Panc1 (cell line): ENCODE data around the gene TERF2IP.

Experiments used
- CTCF ChIP-seq: fragments of 450-650 bp; IDR thresholded peaks from 2 replicates; pipeline ENCODE4 v1.5.1; 2017; ENCODE audit warnings: mild to moderate bottlenecking
- POLR2AphosphoS5 ChIP-seq: IDR thresholded peaks from 2 replicates; pipeline ENCODE4 v1.6.1; 2012; ENCODE audit warnings: mild to moderate bottlenecking, low read depth, low read length, moderate library complexity
- SIN3A ChIP-seq: IDR thresholded peaks from 2 replicates; pipeline ENCODE4 v1.6.1; 2012; ENCODE audit warnings: low read depth, mild to moderate bottlenecking, low read length, moderate library complexity, borderline replicate concordance; ENCODE audit not compliant: insufficient read depth
- TF ChIP-seq, protein P1 (sequence below), 2 experiments: IDR thresholded peaks; 2 replicates each; pipeline ENCODE4 v1.6.1; 2011 to 2012; ENCODE audit warnings: low read depth in 2 of 2, control low read depth in 1 of 2, low read length in 1 of 2, mild to moderate bottlenecking in 1 of 2, moderate library complexity in 1 of 2; ENCODE audit not compliant: insufficient read depth in 1 of 2

GRCh38 chr16:75629132-75629531, 18.4 kb upstream of the TERF2IP start:
- TF ChIP-seq CTCF (no peak), POLR2AphosphoS5 (no peak), SIN3A (no peak)
- TF ChIP-seq, protein P1, sequence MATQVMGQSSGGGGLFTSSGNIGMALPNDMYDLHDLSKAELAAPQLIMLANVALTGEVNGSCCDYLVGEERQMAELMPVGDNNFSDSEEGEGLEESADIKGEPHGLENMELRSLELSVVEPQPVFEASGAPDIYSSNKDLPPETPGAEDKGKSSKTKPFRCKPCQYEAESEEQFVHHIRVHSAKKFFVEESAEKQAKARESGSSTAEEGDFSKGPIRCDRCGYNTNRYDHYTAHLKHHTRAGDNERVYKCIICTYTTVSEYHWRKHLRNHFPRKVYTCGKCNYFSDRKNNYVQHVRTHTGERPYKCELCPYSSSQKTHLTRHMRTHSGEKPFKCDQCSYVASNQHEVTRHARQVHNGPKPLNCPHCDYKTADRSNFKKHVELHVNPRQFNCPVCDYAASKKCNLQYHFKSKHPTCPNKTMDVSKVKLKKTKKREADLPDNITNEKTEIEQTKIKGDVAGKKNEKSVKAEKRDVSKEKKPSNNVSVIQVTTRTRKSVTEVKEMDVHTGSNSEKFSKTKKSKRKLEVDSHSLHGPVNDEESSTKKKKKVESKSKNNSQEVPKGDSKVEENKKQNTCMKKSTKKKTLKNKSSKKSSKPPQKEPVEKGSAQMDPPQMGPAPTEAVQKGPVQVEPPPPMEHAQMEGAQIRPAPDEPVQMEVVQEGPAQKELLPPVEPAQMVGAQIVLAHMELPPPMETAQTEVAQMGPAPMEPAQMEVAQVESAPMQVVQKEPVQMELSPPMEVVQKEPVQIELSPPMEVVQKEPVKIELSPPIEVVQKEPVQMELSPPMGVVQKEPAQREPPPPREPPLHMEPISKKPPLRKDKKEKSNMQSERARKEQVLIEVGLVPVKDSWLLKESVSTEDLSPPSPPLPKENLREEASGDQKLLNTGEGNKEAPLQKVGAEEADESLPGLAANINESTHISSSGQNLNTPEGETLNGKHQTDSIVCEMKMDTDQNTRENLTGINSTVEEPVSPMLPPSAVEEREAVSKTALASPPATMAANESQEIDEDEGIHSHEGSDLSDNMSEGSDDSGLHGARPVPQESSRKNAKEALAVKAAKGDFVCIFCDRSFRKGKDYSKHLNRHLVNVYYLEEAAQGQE (IDR thresholded peaks at IDR 0.05; ENCODE audit: insufficient read depth in 1 of 2, low read depth in 2 of 2, low read length in 1 of 2) = no peak
